Glutamatergic neuron (in vitro differentiated cells): ENCODE results near the gene THSD7B. TPM values are rescaled to one million over a fixed set of nuclear protein-coding genes. Genes with fewer than 3 reads are reported as not detected.

Source experiments
- DNase-seq: peaks from one replicate; pipeline ENCODE4 v3.0.0; 2022
- H3K27ac Mint-ChIP-seq: one replicate; pipeline ENCODE4 v1.8.0; 2020; ENCODE audit warnings: mild to moderate bottlenecking, mixed read lengths, inconsistent platforms; ENCODE audit not compliant: unreplicated experiment
- H3K27me3 Mint-ChIP-seq: one replicate; pipeline ENCODE4 v1.8.0; 2020; ENCODE audit warnings: mild to moderate bottlenecking, moderate library complexity, mixed read lengths, inconsistent platforms; ENCODE audit not compliant: unreplicated experiment
- H3K36me3 Mint-ChIP-seq: one replicate; pipeline ENCODE4 v1.8.0; 2020; ENCODE audit warnings: mild to moderate bottlenecking, mixed read lengths, inconsistent platforms; ENCODE audit not compliant: unreplicated experiment
- H3K4me1 Mint-ChIP-seq: one replicate; pipeline ENCODE4 v1.8.0; 2020; ENCODE audit warnings: mild to moderate bottlenecking, low read depth, mixed read lengths, inconsistent platforms; ENCODE audit not compliant: unreplicated experiment
- H3K4me3 Mint-ChIP-seq: one replicate; pipeline ENCODE4 v1.8.0; 2020; ENCODE audit warnings: mild to moderate bottlenecking, mixed read lengths, inconsistent platforms; ENCODE audit not compliant: unreplicated experiment
- H3K9me3 Mint-ChIP-seq: one replicate; pipeline ENCODE4 v1.8.0; 2020; ENCODE audit warnings: mild to moderate bottlenecking, moderate library complexity, mixed read lengths, inconsistent platforms; ENCODE audit not compliant: unreplicated experiment
- total RNA-seq: library from RNA; stranded (reverse); fragmentation: NEBNext Ultra II Directional; extraction: Animal tissue kit (Norgen Biotek cat#: 25700); gene quantifications from one replicate; pipeline ENCODE4 v1.2.1, GENCODE V29; 2021; ENCODE audit not compliant: unreplicated experiment
- TF ChIP-seq, protein P1 (sequence below): fragments of 200-600 bp; sonication (generic); IDR thresholded peaks from one replicate; pipeline ENCODE4 v1.5.0; 2021; ENCODE audit not compliant: partially characterized antibody, unreplicated experiment

Gene THSD7B
- total RNA-seq, 1 donor from 2014 or later = 182 TPM

DNA sequence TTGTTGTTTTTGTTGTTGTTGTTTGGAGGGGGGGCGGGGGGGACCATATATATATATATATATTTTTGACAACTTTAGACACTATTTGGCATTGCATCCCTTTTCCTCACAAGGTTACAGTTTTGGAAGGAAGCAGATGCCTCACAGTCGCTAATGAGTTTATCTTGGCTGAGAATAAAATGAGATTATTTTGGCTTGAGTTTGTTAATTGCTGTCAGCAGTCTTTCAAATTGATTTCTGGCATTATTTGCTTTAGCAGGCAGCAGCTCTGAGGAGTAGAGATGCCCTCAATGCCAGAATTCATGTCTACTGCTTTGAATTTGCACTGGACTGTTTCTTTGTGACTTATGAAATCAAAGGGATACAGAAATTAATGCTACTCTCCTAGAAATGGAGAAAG, 603.8 kb downstream of the THSD7B start:
- Mint-ChIP-seq H3K9me3 (peaks cover 4% of the 10 kb centered on the region), H3K27me3 (peaks cover 6% of the 10 kb centered on the region), H3K4me1 (no peaks in the 10 kb centered on the region), H3K36me3 (no peaks in the 10 kb centered on the region), H3K4me3 (no peak overlapping the region), H3K27ac (no peak overlapping the region)
- DNase-seq = no peak
- TF ChIP-seq, protein P1, sequence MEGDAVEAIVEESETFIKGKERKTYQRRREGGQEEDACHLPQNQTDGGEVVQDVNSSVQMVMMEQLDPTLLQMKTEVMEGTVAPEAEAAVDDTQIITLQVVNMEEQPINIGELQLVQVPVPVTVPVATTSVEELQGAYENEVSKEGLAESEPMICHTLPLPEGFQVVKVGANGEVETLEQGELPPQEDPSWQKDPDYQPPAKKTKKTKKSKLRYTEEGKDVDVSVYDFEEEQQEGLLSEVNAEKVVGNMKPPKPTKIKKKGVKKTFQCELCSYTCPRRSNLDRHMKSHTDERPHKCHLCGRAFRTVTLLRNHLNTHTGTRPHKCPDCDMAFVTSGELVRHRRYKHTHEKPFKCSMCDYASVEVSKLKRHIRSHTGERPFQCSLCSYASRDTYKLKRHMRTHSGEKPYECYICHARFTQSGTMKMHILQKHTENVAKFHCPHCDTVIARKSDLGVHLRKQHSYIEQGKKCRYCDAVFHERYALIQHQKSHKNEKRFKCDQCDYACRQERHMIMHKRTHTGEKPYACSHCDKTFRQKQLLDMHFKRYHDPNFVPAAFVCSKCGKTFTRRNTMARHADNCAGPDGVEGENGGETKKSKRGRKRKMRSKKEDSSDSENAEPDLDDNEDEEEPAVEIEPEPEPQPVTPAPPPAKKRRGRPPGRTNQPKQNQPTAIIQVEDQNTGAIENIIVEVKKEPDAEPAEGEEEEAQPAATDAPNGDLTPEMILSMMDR = no peak

- Mint-ChIP-seq H3K4me1 (no peaks in the 10 kb centered on the region), H3K27me3 (peaks cover 8% of the 10 kb centered on the region), H3K9me3 (peaks cover 17% of the 10 kb centered on the region), H3K4me3 (no peak overlapping the region), H3K27ac (no peak overlapping the region), H3K36me3 (peaks cover 27% of the 10 kb centered on the region)
- TF ChIP-seq, protein P1 = no peak
- DNase-seq = no peak
These were observed 613.8 kb downstream of the THSD7B start for GRCh38 chr2:137379186-137379585.

GRCh38 chr2:137380610-137381009, 615.3 kb downstream of the THSD7B start:
- Mint-ChIP-seq H3K27me3 (peaks cover 8% of the 10 kb centered on the region), H3K27ac (no peak overlapping the region), H3K9me3 (peaks cover 23% of the 10 kb centered on the region), H3K4me1 (no peaks in the 10 kb centered on the region), H3K36me3 (peaks cover 30% of the 10 kb centered on the region), H3K4me3 (no peak overlapping the region)
- no peak for DNase-seq
- TF ChIP-seq, protein P1 = no peak

GRCh38 chr2:137381731-137382130, 616.4 kb downstream of the THSD7B start:
- Mint-ChIP-seq H3K36me3 (peaks cover 30% of the 10 kb centered on the region), H3K27ac (no peak overlapping the region), H3K4me3 (no peak overlapping the region), H3K27me3 (peaks cover 8% of the 10 kb centered on the region), H3K4me1 (no peaks in the 10 kb centered on the region), H3K9me3 (peaks cover 23% of the 10 kb centered on the region)
- TF ChIP-seq, protein P1 = no peak
- DNase-seq = no peak

- peak; percentile 23 for DNase-seq
These were observed 618.0 kb downstream of the THSD7B start for GRCh38 chr2:137383391-137383790.

More at GRCh38 chr2:137383391-137383790, 618.0 kb downstream of the THSD7B start:
- no peaks in the 10 kb centered on the region for H3K4me1 Mint-ChIP-seq
- TF ChIP-seq, protein P1 = no peak
- no peak overlapping the region for H3K27ac Mint-ChIP-seq
- peaks cover 30% of the 10 kb centered on the region for H3K36me3 Mint-ChIP-seq
- H3K4me3 Mint-ChIP-seq = no peak overlapping the region
- H3K9me3 Mint-ChIP-seq = peaks cover 23% of the 10 kb centered on the region
- peaks cover 8% of the 10 kb centered on the region for H3K27me3 Mint-ChIP-seq
